CD14-positive monocyte (primary cell): ENCODE measurements around the gene PIGR. TPM values are rescaled to one million over a fixed set of nuclear protein-coding genes. Genes with fewer than 3 reads are reported as not detected.

Experiments used
- DNase-seq, 3 donors: peaks; one replicate each; pipeline ENCODE4 v3.0.0-alpha.2; 2011 to 2022
- H2AFZ ChIP-seq: 2 replicates; pipeline ENCODE4 v1.6.0; 2012; ENCODE audit warnings: mild to moderate bottlenecking, low read depth, low read length, inconsistent platforms; ENCODE audit not compliant: insufficient read depth, poor library complexity, severe bottlenecking
- H3K27ac ChIP-seq, 2 donors: 1 replicate in 1 of 2; 2 replicates in 1 of 2; pipeline ENCODE4 v1.5.1; 2012 to 2013; ENCODE audit warnings: low read length in 2 of 2, control low read depth in 1 of 2, inconsistent platforms in 1 of 2, low read depth in 1 of 2, mild to moderate bottlenecking in 1 of 2
- H3K27me3 ChIP-seq, 2 donors: one replicate each; pipeline versions ENCODE4 v1.6.0 to v1.6.1; 2011 to 2013; ENCODE audit warnings: low read length in 2 of 2; ENCODE audit not compliant: control insufficient read depth in 2 of 2, insufficient read depth in 2 of 2
- H3K36me3 ChIP-seq, 2 donors: replicated peaks in 1 of 2; 1 replicate in 1 of 2; 2 replicates in 1 of 2; pipeline versions ENCODE4 v1.5.1 to v1.6.1; 2012 to 2013; ENCODE audit warnings: low read length in 2 of 2, control low read depth in 1 of 2, inconsistent platforms in 1 of 2, mild to moderate bottlenecking in 1 of 2; ENCODE audit not compliant: insufficient read depth in 2 of 2, control insufficient read depth in 1 of 2
- H3K4me1 ChIP-seq, 2 donors: 1 replicate in 1 of 2; 2 replicates in 1 of 2; pipeline versions ENCODE4 v1.5.1 to v1.6.1; 2012 to 2013; ENCODE audit warnings: low read length in 2 of 2, control low read depth in 1 of 2, inconsistent platforms in 1 of 2, mild to moderate bottlenecking in 1 of 2, moderate library complexity in 1 of 2; ENCODE audit not compliant: insufficient read depth in 2 of 2, control insufficient read depth in 1 of 2
- H3K4me2 ChIP-seq: replicated peaks from 2 replicates; pipeline ENCODE3; 2012; ENCODE audit warnings: low read length, moderate library complexity, mild to moderate bottlenecking; ENCODE audit not compliant: poor library complexity, severe bottlenecking; ENCODE audit errors: extremely low read depth
- H3K4me3 ChIP-seq, 3 experiments: fragments of 200-600 bp in 1 of 3; sonication (generic) in 1 of 3; replicated peaks in 1 of 3; 1 replicate in 2 of 3; 2 replicates in 1 of 3; pipeline ENCODE4 v1.5.1; 2011 to 2013; ENCODE audit warnings: low read length in 3 of 3, mild to moderate bottlenecking in 3 of 3, control low read depth in 2 of 3, low read depth in 2 of 3, inconsistent platforms in 1 of 3, moderate library complexity in 1 of 3
- H3K79me2 ChIP-seq: 2 replicates; pipeline ENCODE4 v1.6.0; 2012; ENCODE audit warnings: mild to moderate bottlenecking, control low read depth, inconsistent platforms, low read length, moderate library complexity; ENCODE audit not compliant: insufficient read depth
- H3K9ac ChIP-seq: 2 replicates; pipeline ENCODE4 v1.6.0; 2017; ENCODE audit warnings: low read length, mild to moderate bottlenecking; ENCODE audit not compliant: insufficient read depth, poor library complexity, severe bottlenecking
- H3K9me3 ChIP-seq, 2 donors: replicated peaks in 1 of 2; 1 replicate in 1 of 2; 2 replicates in 1 of 2; pipeline versions ENCODE4 v1.5.1 to v1.6.1; 2012 to 2013; ENCODE audit warnings: low read length in 2 of 2, control low read depth in 1 of 2; ENCODE audit not compliant: control insufficient read depth in 1 of 2, insufficient read depth in 1 of 2
- H4K20me1 ChIP-seq: 2 replicates; pipeline ENCODE4 v1.6.0; 2012; ENCODE audit warnings: mild to moderate bottlenecking, low read length, control low read depth, moderate library complexity; ENCODE audit not compliant: insufficient read depth
- H3K27ac Mint-ChIP-seq, 7 donors: one replicate each; pipeline ENCODE4 v1.8.0; 2020; ENCODE audit warnings: mild to moderate bottlenecking in 7 of 7, mixed read lengths in 7 of 7, moderate library complexity in 6 of 7, inconsistent platforms in 2 of 7
- H3K27me3 Mint-ChIP-seq, 3 donors: one replicate each; pipeline ENCODE4 v1.8.0; 2021 to 2022; ENCODE audit warnings: low read depth in 3 of 3, mild to moderate bottlenecking in 3 of 3, mixed read lengths in 3 of 3, moderate library complexity in 3 of 3, inconsistent platforms in 1 of 3
- H3K36me3 Mint-ChIP-seq, 2 donors: one replicate each; pipeline ENCODE4 v1.8.0; 2020; ENCODE audit warnings: mixed read lengths in 2 of 2, inconsistent platforms in 1 of 2, mild to moderate bottlenecking in 1 of 2
- H3K4me1 Mint-ChIP-seq: one replicate; pipeline ENCODE4 v1.8.0; 2020; ENCODE audit warnings: mild to moderate bottlenecking, mixed read lengths
- H3K4me3 Mint-ChIP-seq, 2 donors: one replicate each; pipeline ENCODE4 v1.8.0; 2020; ENCODE audit warnings: mild to moderate bottlenecking in 2 of 2, mixed read lengths in 2 of 2, moderate library complexity in 1 of 2
- H3K9me3 Mint-ChIP-seq, 7 donors: one replicate each; pipeline ENCODE4 v1.8.0; 2020 to 2022; ENCODE audit warnings: mixed read lengths in 7 of 7, mild to moderate bottlenecking in 6 of 7, moderate library complexity in 6 of 7, inconsistent platforms in 2 of 7
- CTCF ChIP-seq: fragments of 200-600 bp; IDR thresholded peaks from one replicate; pipeline ENCODE4 v1.8.0; 2022; ENCODE audit warnings: antibody characterized with exemption, mild to moderate bottlenecking
- WGBS: methylation state at CpG from one replicate; pipeline ENCODE4 v1.1.5; 2013; ENCODE audit warnings: missing lambda C conversion rate; ENCODE audit not compliant: insufficient coverage; 5-methylcytosine and 5-hydroxymethylcytosine counted together
- intact Hi-C, 2 donors: fragments of 100-400 bp; cut with micrococcal nuclease; formaldehyde crosslinking; loops; one replicate each; pipeline versions ENCODE4 v1.15.0 to v1.15.1; 2023
- polyA plus RNA-seq, 3 donors: library from polyadenylated mRNA; depleted of rRNA in 1 of 3; unstranded in 2 of 3; stranded (reverse) in 1 of 3; fragments of 300-500 nt in 2 of 3; fragments of >200 nt in 1 of 3; fragmentation: Illumina TruSeq in 2 of 3; gene quantifications; 1 replicate in 2 of 3; 2 replicates in 1 of 3; pipeline ENCODE4 v1.2.3, GENCODE V29; 2012 to 2021

PIGR gene
- polyA plus RNA-seq, 3 donors: 0.01 TPM; not detected in 2

GRCh38 chr1:206923009-206923960 lies 23.0 kb downstream of the PIGR start:
- Mint-ChIP-seq H3K36me3 (peaks cover 0 to 2% of the 10 kb centered on the region in 2 donors), H3K9me3 (peaks cover 0 to 2% (median 0%) of the 10 kb centered on the region in 7 donors), H3K4me3 (no peak overlapping the region), H3K27me3 (peaks cover 0 to 3% (median 0%) of the 10 kb centered on the region in 3 donors), H3K4me1 (peaks cover 12% of the 10 kb centered on the region), H3K27ac (no peak overlapping the region)
- peak overlapping the region; percentile 37 for H2AFZ ChIP-seq
- DNase-seq: peak in 1 of 3 donors; percentile 12
- peaks cover 66 to 71% of the 10 kb centered on the region in 2 donors for H3K4me1 ChIP-seq
- H3K27ac ChIP-seq: peak overlapping the region; percentile 50 to 67
- no peaks in the 10 kb centered on the region for H3K9me3 ChIP-seq
- H3K79me2 ChIP-seq: no peaks in the 10 kb centered on the region
- no peak for TF ChIP-seq CTCF
- no peaks in the 10 kb centered on the region for H3K36me3 ChIP-seq
- no peaks in the 10 kb centered on the region for H4K20me1 ChIP-seq
- H3K4me3 ChIP-seq: peak overlapping the region in 1 of 3 experiments; percentile 41
- no peak overlapping the region for H3K9ac ChIP-seq
- H3K27me3 ChIP-seq: no peaks in the 10 kb centered on the region
- no peak overlapping the region for H3K4me2 ChIP-seq
- 66% methylated on average over 6 of the region's 12 CpGs for WGBS
- intact Hi-C loops: no loop called here

- intact Hi-C loops: no loop called here
- peaks cover 8% of the 10 kb centered on the region for H3K4me1 Mint-ChIP-seq
- whole genome bisulfite sequencing: no CpG with 5 or more reads among the region's 1 CpG
- no peak for DNase-seq
- no peaks in the 10 kb centered on the region for H3K27me3 ChIP-seq
- peak overlapping the region; percentile 37 for H3K4me2 ChIP-seq
- no peaks in the 10 kb centered on the region for H4K20me1 ChIP-seq
- H3K27ac ChIP-seq: peak overlapping the region; percentile 50 to 67
- H3K9me3 Mint-ChIP-seq: peaks cover 0 to 1% (median 0%) of the 10 kb centered on the region in 7 donors
- peak overlapping the region in 4 of 7 donors; percentile 66 to 82 (median 74) for H3K27ac Mint-ChIP-seq
- peak overlapping the region; percentile 1 for H3K9ac ChIP-seq
- H3K9me3 ChIP-seq: no peaks in the 10 kb centered on the region
- no peak for TF ChIP-seq CTCF
- H3K36me3 Mint-ChIP-seq: peaks cover 0 to 4% of the 10 kb centered on the region in 2 donors
- no peaks in the 10 kb centered on the region for H3K79me2 ChIP-seq
- H3K36me3 ChIP-seq: no peaks in the 10 kb centered on the region
- H3K27me3 Mint-ChIP-seq: peaks cover 0 to 3% (median 2%) of the 10 kb centered on the region in 3 donors
- H2AFZ ChIP-seq: no peak overlapping the region
- H3K4me3 ChIP-seq: peak overlapping the region in 1 of 3 experiments; percentile 41
- H3K4me3 Mint-ChIP-seq: peak overlapping the region; percentile 13 to 59
- H3K4me1 ChIP-seq: peaks cover 64 to 67% of the 10 kb centered on the region in 2 donors
These were observed 23.7 kb downstream of the PIGR start for GRCh38 chr1:206922524-206922923.
